ENCODE measurements around the gene REPS2.
"Not testable (repeated sequence)": the region's sequence is repeated elsewhere in the genome, so short reads cannot be mapped to it uniquely, and the experiment has no call there.

REPS2 gene

GRCh38 chrX:16946361-16946964 lies at the start of gene REPS2:
TSS of gene REPS2 (plus strand) at chrX:16946658. CDS start at chrX:16946862, 204 bp downstream.
- peak; percentile 75 for DNase-seq

DNA sequence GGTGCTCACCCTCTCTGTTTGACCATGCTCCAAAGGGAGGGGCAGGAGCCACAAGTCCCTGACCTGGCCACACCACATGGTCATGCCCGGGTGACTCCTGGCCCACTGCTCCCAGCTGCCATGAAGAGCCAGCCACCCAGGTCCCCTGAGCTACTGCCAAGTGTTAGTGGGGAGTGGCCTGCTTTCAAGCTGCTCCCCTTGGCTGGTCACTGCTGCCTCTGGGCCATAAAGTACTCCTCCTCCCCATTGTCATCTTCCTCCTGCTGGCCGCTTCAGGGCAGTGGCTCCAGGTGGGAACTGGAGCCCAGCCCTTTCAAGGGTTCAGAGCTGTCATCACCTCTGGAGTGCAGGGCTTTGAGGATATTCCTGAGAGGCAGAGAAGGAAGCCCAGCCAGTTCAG lies 49.0 kb upstream of the REPS2 start:
- DNase-seq: no peak

DNA sequence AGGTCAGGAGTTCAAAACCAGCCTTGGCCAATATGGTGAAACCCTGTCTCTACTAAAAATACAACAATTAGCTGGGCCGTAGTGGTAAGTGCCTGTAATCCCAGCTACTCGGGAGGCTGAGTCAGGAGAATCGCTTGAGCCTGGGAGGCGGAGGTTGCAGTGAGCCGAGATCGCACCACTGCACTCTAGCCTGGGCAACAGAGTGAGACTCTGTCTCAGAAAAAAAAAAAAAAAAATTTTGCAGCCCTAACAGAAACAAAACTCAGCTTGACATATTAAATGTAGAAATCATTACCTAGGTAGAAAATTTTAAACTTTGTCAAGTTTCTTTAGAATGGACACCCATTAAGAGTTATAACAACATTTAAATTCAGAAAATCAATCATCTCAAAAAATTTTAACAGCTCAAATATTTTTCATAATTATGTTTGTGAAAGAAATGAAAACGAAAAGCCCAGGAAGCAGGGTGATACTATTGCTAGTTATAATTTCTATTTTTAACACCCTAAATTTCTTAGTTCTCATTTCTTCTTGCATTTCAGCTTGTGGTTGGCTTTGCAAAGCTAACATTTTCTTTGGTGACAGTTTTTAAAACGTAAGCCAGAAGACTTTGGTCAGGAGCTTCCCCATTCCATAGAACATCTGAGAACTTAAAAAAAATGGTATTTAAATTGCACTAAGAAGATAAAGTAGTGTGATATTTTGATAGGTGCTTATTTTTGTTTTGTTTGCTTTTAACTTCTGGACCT lies 43.0 kb upstream of the REPS2 start:
- peak; percentile 17 for DNase-seq

DNA sequence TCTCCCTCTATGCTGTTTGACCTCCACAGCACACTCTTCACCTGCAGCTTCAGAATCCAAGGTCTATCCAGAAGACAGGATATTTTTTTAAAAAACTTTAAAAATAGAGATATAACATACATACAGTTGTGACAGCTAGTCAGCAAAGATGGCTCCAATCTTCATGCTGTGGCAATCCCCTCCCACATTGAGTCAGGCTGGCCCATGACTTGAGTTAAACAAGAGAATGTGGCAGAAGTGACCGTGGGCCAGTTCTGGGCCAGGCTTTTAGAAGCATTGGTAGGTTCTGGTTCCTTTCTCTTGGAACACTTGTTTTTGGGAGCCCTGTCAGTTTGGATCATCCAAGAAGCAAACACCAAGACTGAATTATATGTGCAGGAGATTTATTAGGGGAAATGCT lies 36.1 kb upstream of the REPS2 start:
- no peak for DNase-seq

- DNase-seq: peak; percentile 41
Observed at GRCh38 chrX:16914058-16914457, 32.4 kb upstream of the REPS2 start.

DNA sequence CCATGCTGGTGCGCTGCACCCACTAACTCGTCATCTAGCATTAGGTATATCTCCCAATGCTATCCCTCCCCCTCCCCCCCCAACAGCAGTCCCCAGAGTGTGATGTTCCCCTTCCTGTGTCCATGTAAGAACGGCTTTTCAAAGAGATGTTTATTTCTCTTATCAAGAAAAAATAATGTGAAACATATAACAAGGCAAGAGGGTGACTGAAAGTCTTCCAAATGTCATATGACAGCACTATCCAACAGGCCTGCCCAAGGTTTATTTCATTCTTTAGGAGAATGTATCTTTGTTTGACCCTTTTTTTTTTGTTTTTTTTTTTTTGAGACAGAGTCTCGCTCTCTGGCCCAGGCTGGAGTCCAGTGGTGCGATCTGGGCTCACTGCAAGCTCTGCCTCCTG lies 29.9 kb upstream of the REPS2 start:
- no peak for DNase-seq

GRCh38 chrX:16917120-16917519 lies 29.3 kb upstream of the REPS2 start:
- DNase-seq: no peak

- DNase-seq: no peak
Observed at GRCh38 chrX:16918979-16919378, 27.5 kb upstream of the REPS2 start.

DNA sequence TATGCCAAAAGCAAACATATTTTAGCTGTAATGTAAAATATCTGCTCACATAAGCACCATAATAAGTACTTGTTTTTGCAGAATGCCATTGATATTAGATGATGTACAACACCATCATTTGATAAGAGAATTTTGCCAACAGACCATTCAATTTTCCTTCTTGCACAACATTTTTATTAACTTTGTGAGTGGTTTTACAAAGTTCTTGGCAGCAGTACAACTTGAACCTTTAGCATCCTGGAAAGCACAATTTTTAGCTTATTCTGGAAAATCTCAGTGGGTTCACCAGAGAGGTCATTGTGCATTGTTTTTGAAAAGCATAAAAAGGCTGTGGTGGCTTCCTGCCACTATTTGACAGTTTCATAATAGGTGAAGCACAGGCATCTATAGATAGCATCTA lies 26.4 kb upstream of the REPS2 start:
- no peak for DNase-seq

- DNase-seq: no peak
Observed at GRCh38 chrX:16923157-16923556, 23.3 kb upstream of the REPS2 start.

DNA sequence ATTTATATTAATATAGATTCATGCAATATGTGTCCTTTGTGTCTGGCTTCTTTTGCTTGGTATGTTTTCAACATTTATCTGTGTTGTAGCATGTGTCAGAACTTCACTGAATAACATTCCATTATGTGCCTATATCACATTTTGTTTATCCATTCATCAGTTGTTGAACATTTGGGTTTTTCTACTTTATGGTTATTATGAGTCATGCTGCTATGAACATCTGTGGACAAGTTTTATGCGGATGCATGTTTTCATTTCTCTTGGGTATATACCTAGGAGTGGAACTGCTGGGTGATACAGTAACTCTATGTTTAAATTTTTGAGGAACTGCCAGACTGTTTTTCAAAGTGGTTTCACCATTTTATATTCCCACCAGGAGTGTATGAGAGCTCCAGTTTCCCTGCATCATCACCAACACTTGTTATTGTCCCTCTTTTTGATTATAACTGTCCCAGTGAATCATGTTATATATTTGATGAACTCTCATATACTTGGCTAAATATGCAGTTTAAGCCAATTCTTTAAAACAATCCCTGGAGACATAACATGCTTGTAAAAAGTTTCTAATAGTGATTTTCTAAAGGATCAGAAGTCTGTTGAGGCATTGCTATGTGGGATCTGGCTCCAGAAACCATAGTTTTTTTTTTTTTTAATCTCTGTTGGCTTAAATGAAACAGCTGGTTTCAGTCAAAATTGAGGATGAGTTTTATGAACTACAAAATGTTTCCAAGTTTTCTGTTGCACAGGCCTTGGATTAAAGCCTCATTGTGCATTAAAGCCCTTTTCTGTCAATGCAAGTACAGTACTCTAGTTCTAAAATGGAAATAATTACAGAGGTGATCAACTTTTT lies 21.6 kb upstream of the REPS2 start:
- DNase-seq: no peak

DNA sequence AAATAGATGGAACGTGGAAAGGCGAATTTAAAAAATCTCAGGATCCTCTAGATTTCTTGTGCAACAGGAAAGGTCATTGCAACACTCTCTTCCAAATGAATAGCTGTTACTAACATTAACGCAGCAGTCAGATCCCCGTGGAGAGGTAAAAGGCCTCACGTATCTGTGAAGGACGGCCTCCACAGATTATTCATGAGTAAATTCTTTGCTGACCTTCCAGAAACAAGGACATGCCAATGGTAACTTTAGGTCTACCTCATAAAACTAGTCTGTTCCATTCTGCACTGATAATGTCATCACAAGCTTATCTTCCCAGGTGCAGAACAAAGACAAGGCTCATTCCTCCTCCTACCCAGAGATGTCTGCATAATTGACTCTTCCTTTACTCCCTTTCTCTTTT lies 16.1 kb upstream of the REPS2 start:
- no peak for DNase-seq

DNA sequence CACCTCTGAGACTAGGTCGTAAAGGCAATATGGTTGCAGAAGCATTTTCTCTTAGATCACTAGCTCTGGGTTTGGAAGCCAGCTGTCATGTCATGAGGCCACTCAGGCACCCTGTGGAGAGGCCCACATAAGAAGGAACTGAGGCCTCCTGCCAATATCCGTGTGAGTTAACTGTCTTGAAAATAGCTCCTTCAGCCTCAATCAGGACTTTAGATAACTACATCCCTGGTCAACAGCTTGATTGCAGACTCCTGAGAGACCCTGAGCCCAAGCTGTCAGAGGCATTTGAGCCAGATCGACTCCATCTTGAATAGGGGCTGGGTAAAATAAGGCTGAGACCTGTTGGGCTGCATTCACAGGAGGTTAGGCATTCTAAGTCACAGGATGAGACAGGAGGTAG lies 15.1 kb upstream of the REPS2 start:
- peak; percentile 2 for DNase-seq

DNA sequence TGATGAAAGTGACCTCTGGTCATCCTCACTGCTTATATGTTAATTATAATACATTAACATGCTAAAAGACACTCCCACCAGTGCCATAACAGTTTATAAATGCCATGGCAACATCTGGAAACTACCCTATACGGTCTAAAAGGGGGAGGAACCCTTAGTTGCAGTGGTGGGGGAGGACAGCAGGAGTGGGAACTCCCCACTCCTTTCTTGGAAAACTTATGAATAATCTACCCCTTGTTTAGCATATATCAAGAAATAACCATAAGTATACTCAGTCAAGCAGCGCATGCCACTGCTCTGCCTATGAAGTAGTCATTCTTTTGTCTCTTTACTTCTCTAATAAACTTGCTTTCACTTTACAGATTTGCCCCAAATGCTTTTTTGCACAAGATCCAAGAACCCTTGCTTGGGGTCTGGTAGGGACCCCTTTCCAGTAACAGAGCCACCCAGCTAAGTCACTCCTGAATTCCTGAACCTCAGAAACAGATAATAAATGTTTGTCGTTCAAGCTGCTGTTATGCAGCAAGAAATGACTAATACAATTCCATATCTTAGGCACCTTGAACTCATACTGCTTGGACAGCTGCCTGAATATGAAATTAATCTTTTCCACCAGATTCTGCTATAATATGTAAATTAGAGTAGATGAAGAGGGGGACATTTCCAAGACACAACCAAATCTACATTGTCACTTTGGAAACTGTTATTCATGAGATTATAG lies 14.4 kb upstream of the REPS2 start:
- peak; percentile 4 for DNase-seq

GRCh38 chrX:16934185-16934584 lies 12.3 kb upstream of the REPS2 start:
- no peak for DNase-seq

GRCh38 chrX:16946971-16947562 lies 609 bp downstream of the REPS2 start:
- no peak for DNase-seq

- DNase-seq: no peak
Observed at GRCh38 chrX:16950423-16950822, 4.0 kb downstream of the REPS2 start.

- no peak for DNase-seq
Observed at GRCh38 chrX:16953606-16954211, 7.3 kb downstream of the REPS2 start.

- no peak for DNase-seq
Observed at GRCh38 chrX:16957751-16958150, 11.3 kb downstream of the REPS2 start.

DNA sequence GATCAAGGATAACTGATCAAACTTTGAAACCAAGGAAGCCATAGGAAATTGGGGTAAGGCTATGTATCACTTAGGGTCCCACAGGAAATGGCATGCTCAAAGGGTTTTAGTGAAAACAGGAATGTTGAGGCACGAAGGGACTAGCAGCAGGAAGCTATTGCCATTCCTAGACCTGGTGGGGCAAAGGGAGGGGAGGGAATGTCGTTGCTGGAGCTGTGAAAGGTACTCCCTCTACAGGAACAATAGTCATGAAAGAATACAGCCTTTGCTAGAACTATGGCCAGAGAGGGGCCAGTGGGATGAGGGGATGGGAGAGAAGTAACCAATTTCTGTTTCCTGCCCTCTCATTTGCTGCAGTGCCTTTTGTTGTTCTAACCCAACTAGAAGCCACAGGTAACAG lies 11.9 kb downstream of the REPS2 start:
- DNase-seq: no peak

- not testable (repeated sequence) for DNase-seq
Observed at GRCh38 chrX:16962661-16963060, 16.2 kb downstream of the REPS2 start.

DNA sequence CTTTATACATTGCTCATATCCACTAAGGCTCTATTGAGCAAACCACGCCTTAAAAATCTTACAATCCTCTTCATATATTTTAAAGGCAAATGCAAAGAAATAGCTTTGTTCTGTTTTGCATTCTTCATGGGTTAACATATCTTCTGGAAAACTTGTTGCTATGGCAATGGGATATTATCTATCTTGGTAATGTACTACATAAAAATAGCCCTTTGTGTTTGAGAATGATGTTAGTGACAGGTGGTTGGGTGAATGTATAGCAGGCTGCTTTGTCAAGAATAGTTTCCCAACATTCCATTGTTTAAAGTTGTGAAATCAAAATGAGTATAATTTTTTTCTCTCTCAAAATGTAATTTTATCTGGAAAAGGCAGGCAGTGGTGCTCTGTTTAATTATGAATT lies 16.8 kb downstream of the REPS2 start:
- no peak for DNase-seq
